Breast epithelium (tissue), 4 donors: ENCODE measurements around the gene PSMD8. TPM values are rescaled to one million over a fixed set of nuclear protein-coding genes. Genes with fewer than 3 reads are reported as not detected.
A peak's percentile ranks its signal among the peaks of the same experiment; 100 is the strongest.

Source experiments
- DNase-seq, 2 donors: peaks; one replicate each; pipeline ENCODE4 v3.0.0-alpha.2; 2019; ENCODE audit warnings: low spot score in 2 of 2
- H3K27ac ChIP-seq, 2 donors: fragments of 200-600 bp; sonication (generic) in 1 of 2; one replicate each; pipeline ENCODE4 v1.5.1; 2016 to 2019; ENCODE audit warnings: mild to moderate bottlenecking in 1 of 2
- H3K27me3 ChIP-seq, 2 donors: fragments of 200-600 bp; sonication (generic) in 1 of 2; one replicate each; pipeline versions ENCODE4 v1.5.1 to v1.6.0; 2017 to 2019; ENCODE audit warnings: control low read depth in 1 of 2, mild to moderate bottlenecking in 1 of 2
- H3K36me3 ChIP-seq: fragments of 200-600 bp; one replicate; pipeline ENCODE4 v1.5.1; 2019
- H3K4me1 ChIP-seq, 2 donors: fragments of 200-600 bp; sonication (generic); one replicate each; pipeline ENCODE4 v1.5.1; 2016 to 2019; ENCODE audit warnings: control low read depth in 1 of 2
- H3K4me3 ChIP-seq, 3 donors: fragments of 200-600 bp; sonication (generic); 1 replicate in 2 of 3; 2 replicates in 1 of 3; pipeline ENCODE4 v1.5.1; 2016 to 2019; ENCODE audit warnings: mild to moderate bottlenecking in 3 of 3, moderate library complexity in 2 of 3
- H3K9me3 ChIP-seq, 2 donors: fragments of 200-600 bp; sonication (generic) in 1 of 2; one replicate each; pipeline ENCODE4 v1.5.1; 2016 to 2019; ENCODE audit warnings: control low read depth in 1 of 2
- CTCF ChIP-seq, 3 donors: fragments of 450-650 bp; IDR thresholded peaks; one replicate each; pipeline ENCODE4 v1.5.1; 2016 to 2017; ENCODE audit warnings: antibody characterized with exemption in 3 of 3, mild to moderate bottlenecking in 3 of 3, moderate library complexity in 3 of 3
- POLR2A ChIP-seq: fragments of 450-650 bp; IDR thresholded peaks from one replicate; pipeline ENCODE4 v1.6.1; 2016; ENCODE audit warnings: antibody characterized with exemption, mild to moderate bottlenecking, moderate library complexity
- POLR2AphosphoS5 ChIP-seq, 3 donors: sonication (generic); formaldehyde crosslinking; IDR thresholded peaks; one replicate each; pipeline ENCODE4 v1.6.1; 2017; ENCODE audit warnings: antibody characterized with exemption in 3 of 3
- intact Hi-C: fragments of 100-400 bp; cut with DNase I; formaldehyde crosslinking; loops from one replicate; pipeline ENCODE4 v1.15.1; 2023; ENCODE audit warnings: low total_unique reads
- total RNA-seq, 3 donors: library from RNA; depleted of rRNA; stranded (reverse); fragments of >200 nt; gene quantifications; one replicate each; pipeline ENCODE4 v1.1.0, GENCODE V29; 2016

The PSMD8 gene
- total RNA-seq, 3 donors from 2014 or later, result 203 to 598 (median 218) TPM

- TF ChIP-seq CTCF (IDR thresholded peaks at IDR 0.05), result no peak
- no peak for TF ChIP-seq POLR2AphosphoS5 (IDR thresholded peaks at IDR 0.05)
- TF ChIP-seq POLR2A, result no peak
- Histone ChIP-seq H3K27ac (no peak overlapping the region), H3K4me3 (no peak overlapping the region), H3K27me3 (no peaks in the 10 kb centered on the region), H3K36me3 (no peaks in the 10 kb centered on the region), H3K4me1 (no peaks in the 10 kb centered on the region), H3K9me3 (no peaks in the 10 kb centered on the region)
- intact Hi-C loops, result no loop called here
- DNase-seq, result no peak
Measured at GRCh38 chr19:38413416-38413815, 39.0 kb downstream of the PSMD8 start.

- Histone ChIP-seq H3K4me1 (no peaks in the 10 kb centered on the region), H3K36me3 (no peaks in the 10 kb centered on the region), H3K27ac (no peak overlapping the region), H3K27me3 (no peaks in the 10 kb centered on the region), H3K4me3 (no peak overlapping the region), H3K9me3 (no peaks in the 10 kb centered on the region)
- TF ChIP-seq POLR2AphosphoS5 (IDR thresholded peaks at IDR 0.05), result no peak
- TF ChIP-seq CTCF (IDR thresholded peaks at IDR 0.05), result no peak
- no peak for TF ChIP-seq POLR2A
- intact Hi-C loops, result no loop called here
- DNase-seq, result no peak
Measured at GRCh38 chr19:38417146-38417543, 42.8 kb downstream of the PSMD8 start.

- intact Hi-C loops, result no loop called here
- no peaks in the 10 kb centered on the region for H3K36me3 ChIP-seq
- TF ChIP-seq POLR2AphosphoS5 (IDR thresholded peaks at IDR 0.05) (no peak), POLR2A (no peak), CTCF (IDR thresholded peaks at IDR 0.05) (peak in 1 of 3 donors; percentile 10)
- H3K9me3 ChIP-seq, result no peaks in the 10 kb centered on the region
- DNase-seq, result no peak
- H3K4me1 ChIP-seq, result no peaks in the 10 kb centered on the region
- H3K4me3 ChIP-seq, result peak overlapping the region; percentile 15 to 66 (median 48)
- no peak overlapping the region for H3K27ac ChIP-seq
- H3K27me3 ChIP-seq, result peaks cover 0 to 1% of the 10 kb centered on the region in 2 donors
Measured at GRCh38 chr19:38417544-38418506, 43.5 kb downstream of the PSMD8 start.

GRCh38 chr19:38420935-38421334 lies 46.6 kb downstream of the PSMD8 start:
- H3K4me3 ChIP-seq, result no peak overlapping the region
- TF ChIP-seq CTCF (IDR thresholded peaks at IDR 0.05) (no peak), POLR2A (no peak), POLR2AphosphoS5 (IDR thresholded peaks at IDR 0.05) (no peak)
- no peaks in the 10 kb centered on the region for H3K4me1 ChIP-seq
- H3K9me3 ChIP-seq, result no peaks in the 10 kb centered on the region
- intact Hi-C loops, result no loop called here
- peaks cover 0 to 10% of the 10 kb centered on the region in 2 donors for H3K27me3 ChIP-seq
- no peak overlapping the region for H3K27ac ChIP-seq
- no peak for DNase-seq
- H3K36me3 ChIP-seq, result no peaks in the 10 kb centered on the region

- DNase-seq, result no peak
- intact Hi-C loops, result no loop called here
- no peak for TF ChIP-seq POLR2A
- no peak for TF ChIP-seq POLR2AphosphoS5 (IDR thresholded peaks at IDR 0.05)
- no peak for TF ChIP-seq CTCF (IDR thresholded peaks at IDR 0.05)
Measured at GRCh38 chr19:38421856-38422255, 47.5 kb downstream of the PSMD8 start.

More at GRCh38 chr19:38421856-38422255, 47.5 kb downstream of the PSMD8 start:
- no peak overlapping the region for H3K27ac ChIP-seq
- H3K4me3 ChIP-seq, result no peak overlapping the region
- no peaks in the 10 kb centered on the region for H3K4me1 ChIP-seq
- H3K9me3 ChIP-seq, result no peaks in the 10 kb centered on the region
- peaks cover 0 to 10% of the 10 kb centered on the region in 2 donors for H3K27me3 ChIP-seq
- no peaks in the 10 kb centered on the region for H3K36me3 ChIP-seq
